H1 (cell line): ENCODE measurements around the gene CAMKMT. TPM values are rescaled to one million over a fixed set of nuclear protein-coding genes. Genes with fewer than 3 reads are reported as not detected.

Source experiments
- CTCF ChIA-PET: fragments of 300-600 bp; sonication (Branson Sonifier 250); formaldehyde crosslinking; loops from one replicate; lab custom pipeline; 2021; ENCODE audit not compliant: partially characterized antibody; lab: Charles Lee
- POLR2A ChIA-PET: fragments of 300-600 bp; sonication (Branson Sonifier 250); formaldehyde crosslinking; loops from one replicate; lab custom pipeline; 2021; ENCODE audit warnings: inconsistent platforms; ENCODE audit not compliant: partially characterized antibody; lab: Charles Lee
- DNase-seq, 2 experiments: peaks; one replicate each; pipeline versions ENCODE4 v3.0.0 to v3.0.0-alpha.2; 2010 to 2022; ENCODE audit warnings: low spot score in 2 of 2, low read depth in 1 of 2, mixed read lengths in 1 of 2
- FAIRE-seq: peaks from 2 replicates; lab custom pipeline; 2011; peaks lifted over from hg19 to GRCh38; lab: Jason Lieb, UNC
- H2AFZ ChIP-seq: 2 replicates; pipeline ENCODE4 v1.8.1; 2012; ENCODE audit warnings: low read length, inconsistent platforms
- H2AK5ac ChIP-seq: 2 replicates; pipeline ENCODE4 v1.6.1; 2013; ENCODE audit warnings: low read depth, low read length
- H2BK120ac ChIP-seq: replicated peaks from 2 replicates; pipeline ENCODE3; 2013; ENCODE audit warnings: low read depth, low read length, inconsistent platforms
- H2BK12ac ChIP-seq: 2 replicates; pipeline ENCODE4 v1.6.1; 2013; ENCODE audit warnings: low read depth, low read length
- H2BK15ac ChIP-seq: 2 replicates; pipeline ENCODE4 v1.6.1; 2013; ENCODE audit warnings: low read length
- H2BK20ac ChIP-seq: 2 replicates; pipeline ENCODE4 v1.6.1; 2013; ENCODE audit warnings: low read length
- H2BK5ac ChIP-seq: 2 replicates; pipeline ENCODE4 v1.6.1; 2013; ENCODE audit warnings: low read depth, low read length
- H3K14ac ChIP-seq: 2 replicates; pipeline ENCODE4 v1.6.1; 2013; ENCODE audit warnings: inconsistent platforms; ENCODE audit not compliant: insufficient read length
- H3K18ac ChIP-seq: 2 replicates; pipeline ENCODE4 v1.6.1; 2013; ENCODE audit warnings: low read length; ENCODE audit errors: extremely low read depth
- H3K23ac ChIP-seq: 2 replicates; pipeline ENCODE4 v1.6.1; 2013; ENCODE audit warnings: inconsistent platforms; ENCODE audit not compliant: insufficient read length
- H3K23me2 ChIP-seq: 2 replicates; pipeline ENCODE4 v1.6.1; 2013; ENCODE audit warnings: low read depth, low read length
- H3K27ac ChIP-seq: 2 replicates; pipeline ENCODE4 v1.6.1; 2011; ENCODE audit warnings: low read depth, low read length, inconsistent platforms
- H3K27me3 ChIP-seq, 4 experiments: replicated peaks in 1 of 4; 1 replicate in 1 of 4; 2 replicates in 3 of 4; pipeline versions ENCODE4 v1.6.1 to v1.8.1; 2011 to 2013; ENCODE audit warnings: low read length in 3 of 4, mild to moderate bottlenecking in 3 of 4, inconsistent platforms in 2 of 4, mixed read lengths in 2 of 4, moderate library complexity in 1 of 4; ENCODE audit not compliant: control insufficient read depth in 3 of 4, insufficient read depth in 3 of 4; ENCODE audit errors: extremely low read depth in 1 of 4
- H3K36me3 ChIP-seq, 4 experiments: 2 replicates each; pipeline versions ENCODE4 v1.6.1 to v1.8.1; 2011 to 2013; ENCODE audit warnings: mild to moderate bottlenecking in 4 of 4, low read length in 3 of 4, moderate library complexity in 2 of 4, control low read depth in 1 of 4, inconsistent platforms in 1 of 4; ENCODE audit not compliant: insufficient read depth in 4 of 4, control insufficient read depth in 2 of 4
- H3K4ac ChIP-seq: replicated peaks from 2 replicates; pipeline ENCODE3; 2013; ENCODE audit warnings: low read length, low read depth, mixed read lengths, inconsistent platforms; ENCODE audit not compliant: insufficient read length
- H3K4me1 ChIP-seq, 4 experiments: replicated peaks in 1 of 4; 1 replicate in 1 of 4; 2 replicates in 3 of 4; pipeline versions ENCODE4 v1.6.1 to v1.8.1; 2011 to 2013; ENCODE audit warnings: low read length in 3 of 4, inconsistent platforms in 2 of 4, mixed read lengths in 1 of 4; ENCODE audit not compliant: insufficient read depth in 4 of 4, control insufficient read depth in 3 of 4
- H3K4me2 ChIP-seq, 2 experiments: 2 replicates each; pipeline versions ENCODE4 v1.6.1 to v1.8.1; 2011 to 2013; ENCODE audit warnings: low read depth in 2 of 2, low read length in 2 of 2, control low read depth in 1 of 2, inconsistent platforms in 1 of 2, mild to moderate bottlenecking in 1 of 2; ENCODE audit not compliant: insufficient read depth in 1 of 2
- H3K4me3 ChIP-seq, 4 experiments: fragments of 200-600, 300-600 bp in 1 of 4; sonication (generic), shearing (Covaris generic), sonication (Bioruptor Twin) in 1 of 4; 2 replicates each; pipeline versions ENCODE4 v1.5.1 to v1.8.1; 2011 to 2016; ENCODE audit warnings: low read length in 4 of 4, low read depth in 3 of 4, control low read depth in 2 of 4, inconsistent platforms in 2 of 4, mild to moderate bottlenecking in 2 of 4, mixed read lengths in 1 of 4, moderate library complexity in 1 of 4; ENCODE audit not compliant: insufficient read depth in 2 of 4; ENCODE audit errors: extremely low read depth in 1 of 4
- H3K56ac ChIP-seq: replicated peaks from 2 replicates; pipeline ENCODE3; 2013; ENCODE audit warnings: low read depth, mild to moderate bottlenecking, mixed read lengths, low read length, inconsistent platforms; ENCODE audit not compliant: insufficient read length
- H3K79me1 ChIP-seq: 2 replicates; pipeline ENCODE4 v1.6.1; 2013; ENCODE audit warnings: low read depth, low read length, control low read depth
- H3K79me2 ChIP-seq, 2 experiments: 2 replicates each; pipeline versions ENCODE4 v1.6.1 to v1.8.1; 2012 to 2013; ENCODE audit warnings: low read length in 2 of 2, mild to moderate bottlenecking in 2 of 2, inconsistent platforms in 1 of 2; ENCODE audit not compliant: insufficient read depth in 2 of 2, control insufficient read depth in 1 of 2
- H3K9ac ChIP-seq, 4 experiments: replicated peaks in 1 of 4; 1 replicate in 1 of 4; 2 replicates in 3 of 4; pipeline versions ENCODE4 v1.6.1 to v1.8.1; 2011 to 2013; ENCODE audit warnings: low read depth in 3 of 4, low read length in 3 of 4, control low read depth in 2 of 4, mild to moderate bottlenecking in 2 of 4, moderate library complexity in 2 of 4, inconsistent platforms in 1 of 4; ENCODE audit errors: extremely low read depth in 1 of 4
- H3K9me3 ChIP-seq, 2 experiments: 2 replicates each; pipeline versions ENCODE4 v1.6.1 to v1.8.1; 2012 to 2013; ENCODE audit warnings: mild to moderate bottlenecking in 2 of 2, moderate library complexity in 2 of 2, control low read depth in 1 of 2, inconsistent platforms in 1 of 2, low read depth in 1 of 2, low read length in 1 of 2, mixed read lengths in 1 of 2; ENCODE audit not compliant: insufficient read depth in 2 of 2
- H4K20me1 ChIP-seq, 2 experiments: replicated peaks in 1 of 2; 2 replicates each; pipeline versions ENCODE3 to v1.8.1; 2011 to 2013; ENCODE audit warnings: inconsistent platforms in 2 of 2, low read length in 2 of 2, mild to moderate bottlenecking in 1 of 2; ENCODE audit not compliant: insufficient read depth in 2 of 2, control insufficient read depth in 1 of 2
- H4K5ac ChIP-seq: 2 replicates; pipeline ENCODE4 v1.6.1; 2013; ENCODE audit warnings: low read length, low read depth, mixed read lengths, inconsistent platforms; ENCODE audit not compliant: insufficient read length
- H4K8ac ChIP-seq: 2 replicates; pipeline ENCODE4 v1.8.0; 2013; ENCODE audit warnings: mild to moderate bottlenecking, moderate library complexity, low read length, inconsistent platforms; ENCODE audit not compliant: insufficient read depth; ENCODE audit errors: extremely low read depth
- H4K91ac ChIP-seq: replicated peaks from 2 replicates; pipeline ENCODE3; 2013; ENCODE audit warnings: low read length, mixed read lengths, inconsistent platforms; ENCODE audit not compliant: insufficient read length
- CTBP2 ChIP-seq: IDR thresholded peaks from 2 replicates; pipeline ENCODE4 v1.7.0; 2011; ENCODE audit warnings: borderline replicate concordance, mild to moderate bottlenecking, moderate library complexity, mixed read lengths, low read length; ENCODE audit not compliant: insufficient read depth, insufficient read length
- RNF2 ChIP-seq: fragments of 200-900, 300-1000 bp; sonication (generic); IDR thresholded peaks from 2 replicates; pipeline ENCODE4 v1.7.1; 2016; ENCODE audit warnings: borderline replicate concordance, low read depth, mild to moderate bottlenecking, antibody characterized with exemption, low read length; ENCODE audit not compliant: poor library complexity, severe bottlenecking; ENCODE audit errors: missing control alignments
- RXRA ChIP-seq: IDR thresholded peaks from 2 replicates; pipeline ENCODE4 v1.6.1; 2011; ENCODE audit warnings: low read depth, mild to moderate bottlenecking, low read length, moderate library complexity; ENCODE audit not compliant: insufficient read depth
- USF2 ChIP-seq: IDR thresholded peaks from 2 replicates; pipeline ENCODE4 v1.6.1; 2011; ENCODE audit warnings: low read length, improper control_type of control experiment
- WGBS, 2 experiments: shearing (Covaris generic) in 1 of 2; methylation state at CpG; one replicate each; pipeline versions ENCODE4 v1.1.6 to v1.1.7; 2013 to 2015; ENCODE audit warnings: low lambda C conversion rate in 2 of 2, mixed read lengths in 2 of 2, inconsistent platforms in 1 of 2, low coverage in 1 of 2, missing lambda C conversion rate in 1 of 2; ENCODE audit not compliant: insufficient replicate concordance in 2 of 2, insufficient coverage in 1 of 2, insufficient read length in 1 of 2; ENCODE audit errors: extremely low coverage in 1 of 2, missing lambda C conversion rate in 1 of 2; 5-methylcytosine and 5-hydroxymethylcytosine counted together
- polyA plus RNA-seq, 7 experiments: library from polyadenylated mRNA; depleted of rRNA in 3 of 7; stranded (reverse) in 5 of 7; unstranded in 2 of 7; fragments of >200 nt in 5 of 7; fragments of 200-250 nt in 2 of 7; gene quantifications; 1 replicate in 5 of 7; 2 replicates in 1 of 7; 4 replicates in 1 of 7; pipeline versions ENCODE4 v1.2.1 to v1.2.3, GENCODE V29; 2011 to 2013; ENCODE audit warnings: missing spikeins in 2 of 7, mixed read lengths in 2 of 7
- total RNA-seq: library from RNA; stranded (reverse); fragmentation: NEBNext Ultra II Directional; extraction: Animal tissue kit (Norgen Biotek cat#: 25700); gene quantifications from 2 replicates; pipeline ENCODE4 v1.2.1, GENCODE V29; 2021
- TF ChIP-seq, protein P1 (sequence below): IDR thresholded peaks from 2 replicates; pipeline ENCODE4 v1.6.1; 2012; ENCODE audit warnings: low read length, inconsistent platforms

Gene CAMKMT
- total and polyA plus RNA-seq, 2 of the 8 experiments (the other 6 are each of a cell fraction or from before 2014, with no cell fraction given) = 14.7 to 22.4 TPM

- no peak overlapping the region for H4K5ac ChIP-seq
- CTCF ChIA-PET = interaction anchor here (0.7 kb wide), 1 partner anchor 308 kb away, joined by 3 read pairs; no protein-coding TSS in a partner anchor
- no peaks in the 10 kb centered on the region for H3K23me2 ChIP-seq
- no peak overlapping the region for H2BK12ac ChIP-seq
- H2BK20ac ChIP-seq = no peak overlapping the region
- H3K27me3 ChIP-seq = no peaks in the 10 kb centered on the region
- H2BK120ac ChIP-seq = no peak overlapping the region
- no peak overlapping the region for H2BK5ac ChIP-seq
- no peak overlapping the region for H3K18ac ChIP-seq
- no peaks in the 10 kb centered on the region for H3K9me3 ChIP-seq
- FAIRE-seq = no peak
- H3K27ac ChIP-seq = no peak overlapping the region
- no peak overlapping the region for H3K4me3 ChIP-seq
- H3K23ac ChIP-seq = no peak overlapping the region
- WGBS, 2 experiments = 85% methylated on average over 5 of the region's 5 CpGs; no CpG with 5 or more reads in 1 of the 2 experiments
- H3K56ac ChIP-seq = no peak overlapping the region
- H2AFZ ChIP-seq = no peak overlapping the region
- no peak overlapping the region for H3K4me2 ChIP-seq
- H3K36me3 ChIP-seq = peaks cover 0 to 47% (median 23%) of the 10 kb centered on the region in 4 experiments; a peak in 7 of 8 replicates
- POLR2A ChIA-PET = interaction anchor here (1.1 kb wide), 1 partner anchor 11 kb away, joined by 3 read pairs; no protein-coding TSS in a partner anchor
- no peaks in the 10 kb centered on the region for H3K79me1 ChIP-seq
- no peak for DNase-seq
- H4K91ac ChIP-seq = no peak overlapping the region
- H3K9ac ChIP-seq = no peak overlapping the region
- no peak overlapping the region for H3K14ac ChIP-seq
- H3K4me1 ChIP-seq = peaks cover 0 to 3% (median 1%) of the 10 kb centered on the region in 4 experiments; a peak in 1 of 7 replicates
- no peak overlapping the region for H4K8ac ChIP-seq
- H4K20me1 ChIP-seq = no peaks in the 10 kb centered on the region
- no peaks in the 10 kb centered on the region for H3K79me2 ChIP-seq
- no peak overlapping the region for H2BK15ac ChIP-seq
- H2AK5ac ChIP-seq = no peak overlapping the region
- H3K4ac ChIP-seq = no peak overlapping the region
- TF ChIP-seq RNF2 = no peak
- TF ChIP-seq, protein P1, sequence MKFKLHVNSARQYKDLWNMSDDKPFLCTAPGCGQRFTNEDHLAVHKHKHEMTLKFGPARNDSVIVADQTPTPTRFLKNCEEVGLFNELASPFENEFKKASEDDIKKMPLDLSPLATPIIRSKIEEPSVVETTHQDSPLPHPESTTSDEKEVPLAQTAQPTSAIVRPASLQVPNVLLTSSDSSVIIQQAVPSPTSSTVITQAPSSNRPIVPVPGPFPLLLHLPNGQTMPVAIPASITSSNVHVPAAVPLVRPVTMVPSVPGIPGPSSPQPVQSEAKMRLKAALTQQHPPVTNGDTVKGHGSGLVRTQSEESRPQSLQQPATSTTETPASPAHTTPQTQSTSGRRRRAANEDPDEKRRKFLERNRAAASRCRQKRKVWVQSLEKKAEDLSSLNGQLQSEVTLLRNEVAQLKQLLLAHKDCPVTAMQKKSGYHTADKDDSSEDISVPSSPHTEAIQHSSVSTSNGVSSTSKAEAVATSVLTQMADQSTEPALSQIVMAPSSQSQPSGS = no peak
- TF ChIP-seq CTBP2 = no peak
- no peak for TF ChIP-seq RXRA
- no peak for TF ChIP-seq USF2
Measured at GRCh38 chr2:44321360-44321759, 40.4 kb upstream of the CAMKMT start.
